Measurements from ENCODE around the gene THSD8.
"Not testable (repeated sequence)": the region's sequence is repeated elsewhere in the genome, so short reads cannot be mapped to it uniquely, and the experiment has no call there.

THSD8 gene

DNA sequence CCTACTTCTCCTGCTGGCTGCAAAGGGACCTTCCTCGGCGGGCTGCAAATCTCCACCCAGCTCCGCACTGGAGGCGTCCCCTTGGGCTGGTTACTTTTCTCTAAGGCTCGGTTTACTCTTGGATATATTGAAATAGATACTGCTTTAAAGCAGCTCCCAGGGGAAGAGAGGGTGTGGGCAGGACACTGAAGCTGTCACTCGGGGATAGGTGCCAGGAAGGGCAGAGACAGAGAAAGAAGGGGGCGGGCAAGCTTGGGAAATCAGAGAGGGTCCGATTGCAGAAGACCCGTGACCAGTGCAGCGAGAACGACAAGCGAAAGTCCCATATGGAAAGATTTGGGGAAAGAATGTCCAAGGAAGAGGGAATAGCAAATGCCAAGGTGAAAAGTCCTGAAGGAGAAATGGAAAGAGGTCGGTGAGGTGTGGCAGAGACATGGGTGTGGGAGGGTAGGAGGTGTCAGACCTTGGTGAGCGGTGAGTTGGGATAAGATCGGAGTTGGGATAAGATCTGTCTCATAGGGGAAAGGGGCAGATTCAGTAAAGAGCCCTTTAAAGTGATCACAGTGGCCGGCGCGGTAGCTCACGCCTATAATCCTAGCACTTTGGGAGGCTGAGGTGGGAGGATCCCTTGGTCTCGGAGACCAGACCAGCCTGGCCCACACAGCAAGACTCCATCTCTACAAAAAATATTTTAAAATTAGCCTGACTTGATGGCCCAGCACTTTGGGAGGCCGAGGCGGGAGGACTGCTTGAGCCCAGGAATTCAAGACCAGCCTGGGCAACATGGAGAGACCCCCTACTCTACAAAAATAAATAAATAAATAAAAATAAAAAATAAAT lies 618 bp downstream of the THSD8 start:
- peak; percentile 10 for DNase-seq (ENCODE audit: low read depth)
- TF ChIP-seq, protein P1, sequence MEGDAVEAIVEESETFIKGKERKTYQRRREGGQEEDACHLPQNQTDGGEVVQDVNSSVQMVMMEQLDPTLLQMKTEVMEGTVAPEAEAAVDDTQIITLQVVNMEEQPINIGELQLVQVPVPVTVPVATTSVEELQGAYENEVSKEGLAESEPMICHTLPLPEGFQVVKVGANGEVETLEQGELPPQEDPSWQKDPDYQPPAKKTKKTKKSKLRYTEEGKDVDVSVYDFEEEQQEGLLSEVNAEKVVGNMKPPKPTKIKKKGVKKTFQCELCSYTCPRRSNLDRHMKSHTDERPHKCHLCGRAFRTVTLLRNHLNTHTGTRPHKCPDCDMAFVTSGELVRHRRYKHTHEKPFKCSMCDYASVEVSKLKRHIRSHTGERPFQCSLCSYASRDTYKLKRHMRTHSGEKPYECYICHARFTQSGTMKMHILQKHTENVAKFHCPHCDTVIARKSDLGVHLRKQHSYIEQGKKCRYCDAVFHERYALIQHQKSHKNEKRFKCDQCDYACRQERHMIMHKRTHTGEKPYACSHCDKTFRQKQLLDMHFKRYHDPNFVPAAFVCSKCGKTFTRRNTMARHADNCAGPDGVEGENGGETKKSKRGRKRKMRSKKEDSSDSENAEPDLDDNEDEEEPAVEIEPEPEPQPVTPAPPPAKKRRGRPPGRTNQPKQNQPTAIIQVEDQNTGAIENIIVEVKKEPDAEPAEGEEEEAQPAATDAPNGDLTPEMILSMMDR (conservative IDR thresholded peaks at IDR 0.05; ENCODE audit: control insufficient read depth, insufficient read depth, low read depth, low read length): no peak
- H3K4me3 ChIP-seq (ENCODE audit: control insufficient read depth, low read depth, low read length): peak overlapping the region; percentile 83

DNA sequence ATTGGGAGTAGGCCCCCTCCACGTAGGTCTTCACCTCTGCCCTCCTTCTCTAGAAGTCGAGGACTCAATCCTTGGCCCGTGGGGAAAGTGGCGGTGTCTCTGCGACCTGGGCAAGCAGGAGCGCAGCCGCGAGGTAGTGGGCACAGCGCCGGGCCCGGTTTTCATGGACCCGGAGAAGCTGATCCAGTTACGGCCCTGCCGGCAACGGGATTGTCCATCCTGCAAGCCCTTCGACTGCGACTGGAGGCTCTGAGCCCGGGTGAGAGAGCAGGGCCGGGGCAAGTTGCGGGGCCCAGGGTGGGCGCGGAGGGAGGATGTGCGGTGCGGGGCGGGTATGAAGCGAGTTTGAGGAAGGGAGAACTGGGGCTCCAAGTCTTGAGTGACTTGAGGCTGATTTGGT lies 2.2 kb downstream of the THSD8 start:
- H3K4me3 ChIP-seq (ENCODE audit: control insufficient read depth, low read depth, low read length): no peak overlapping the region
- no peak for DNase-seq (ENCODE audit: low read depth)
- TF ChIP-seq, protein P1 (conservative IDR thresholded peaks at IDR 0.05; ENCODE audit: control insufficient read depth, insufficient read depth, low read depth, low read length): no peak

DNA sequence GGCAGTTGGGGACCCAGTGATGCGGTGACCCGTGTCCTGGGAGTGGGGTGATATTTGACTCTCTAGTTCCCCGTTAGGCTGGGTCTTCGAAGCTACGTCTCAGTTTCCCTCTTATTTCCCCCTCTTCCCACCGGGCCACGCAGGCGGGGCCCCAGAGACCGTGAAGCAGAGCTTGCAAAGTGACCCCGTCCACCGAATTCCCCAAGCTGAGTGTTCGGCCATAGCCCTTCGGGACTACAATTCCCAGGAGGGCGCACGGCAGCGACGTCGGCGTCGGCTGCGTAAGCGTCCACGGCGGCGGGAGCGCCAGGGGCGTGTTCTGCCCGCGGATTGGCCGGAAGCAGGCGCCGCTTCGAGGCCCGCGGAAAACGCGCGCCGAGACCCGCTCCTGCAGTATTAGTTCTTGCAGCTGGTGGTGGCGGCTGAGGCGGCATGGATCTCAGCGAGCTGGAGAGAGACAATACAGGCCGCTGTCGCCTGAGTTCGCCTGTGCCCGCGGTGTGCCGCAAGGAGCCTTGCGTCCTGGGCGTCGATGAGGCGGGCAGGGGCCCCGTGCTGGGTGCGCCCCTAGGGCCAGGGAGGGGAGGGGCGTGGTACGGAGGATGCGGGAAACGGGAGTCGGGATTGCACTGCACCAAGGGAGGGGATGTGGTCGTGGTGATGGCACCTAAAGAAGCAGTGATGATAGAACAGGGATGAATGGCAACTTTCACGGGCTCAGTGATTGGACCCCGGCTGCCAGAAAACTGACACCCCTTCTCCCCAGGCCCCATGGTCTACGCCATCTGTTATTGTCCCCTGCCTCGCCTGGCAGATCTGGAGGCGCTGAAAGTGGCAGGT lies 4.6 kb downstream of the THSD8 start, which contains the start of gene RNASEH2A:
RNASEH2A (plus strand) TSS at position 343 of the 840 bp plus-strand sequence; CDS start at position 433, 90 bp downstream.
- peak; percentile 87 for DNase-seq (ENCODE audit: low read depth)
- TF ChIP-seq, protein P1 (conservative IDR thresholded peaks at IDR 0.05; ENCODE audit: control insufficient read depth, insufficient read depth, low read depth, low read length): no peak
- H3K4me3 ChIP-seq (ENCODE audit: control insufficient read depth, low read depth, low read length): peak within 1 kb of the TSS; percentile 71

DNA sequence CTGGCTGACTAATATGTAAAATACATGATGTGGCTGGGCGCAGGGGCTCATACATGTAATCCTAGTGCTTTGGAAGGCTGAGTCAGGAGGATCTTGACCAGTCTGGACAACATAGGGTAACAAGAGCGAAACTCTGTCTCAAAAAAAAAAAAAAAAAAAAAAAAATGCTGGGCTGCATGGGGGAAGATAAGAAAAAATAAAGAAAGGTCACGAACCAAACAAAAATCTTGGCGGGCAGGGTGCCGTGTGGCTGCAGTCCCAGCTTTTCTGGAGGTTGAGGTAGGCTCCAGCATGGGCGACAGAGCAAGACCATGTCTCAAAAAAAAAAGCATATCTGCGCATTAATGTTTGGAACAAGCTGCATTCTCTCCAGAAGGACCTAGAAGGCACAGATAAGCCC lies 13.2 kb downstream of the THSD8 start:
- TF ChIP-seq, protein P1 (conservative IDR thresholded peaks at IDR 0.05; ENCODE audit: control insufficient read depth, insufficient read depth, low read depth, low read length): no peak
- no peak overlapping the region for H3K4me3 ChIP-seq (ENCODE audit: control insufficient read depth, low read depth, low read length)
- no peak for DNase-seq (ENCODE audit: low read depth)

DNA sequence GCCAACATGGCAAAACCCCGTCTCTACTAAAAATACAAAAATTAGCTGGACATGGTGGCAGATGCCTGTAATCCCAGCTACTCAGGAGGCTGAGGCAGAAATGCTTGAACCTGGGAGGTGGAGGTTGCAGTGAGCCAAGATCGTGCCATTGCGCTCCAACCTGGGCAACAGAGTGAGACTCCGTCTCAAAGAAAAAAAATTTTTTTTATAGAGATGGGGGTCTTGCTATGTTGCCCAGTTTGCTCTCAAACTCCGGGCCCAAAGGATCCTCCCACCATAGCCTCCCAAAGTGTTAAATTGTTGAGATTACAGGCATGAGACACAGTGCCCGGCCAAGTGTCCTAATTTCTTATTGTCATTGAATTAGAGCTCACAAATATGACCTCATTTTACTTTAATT lies 15.3 kb downstream of the THSD8 start:
- not testable (repeated sequence) for H3K4me3 ChIP-seq (ENCODE audit: control insufficient read depth, low read depth, low read length); DNase-seq (ENCODE audit: low read depth)

DNA sequence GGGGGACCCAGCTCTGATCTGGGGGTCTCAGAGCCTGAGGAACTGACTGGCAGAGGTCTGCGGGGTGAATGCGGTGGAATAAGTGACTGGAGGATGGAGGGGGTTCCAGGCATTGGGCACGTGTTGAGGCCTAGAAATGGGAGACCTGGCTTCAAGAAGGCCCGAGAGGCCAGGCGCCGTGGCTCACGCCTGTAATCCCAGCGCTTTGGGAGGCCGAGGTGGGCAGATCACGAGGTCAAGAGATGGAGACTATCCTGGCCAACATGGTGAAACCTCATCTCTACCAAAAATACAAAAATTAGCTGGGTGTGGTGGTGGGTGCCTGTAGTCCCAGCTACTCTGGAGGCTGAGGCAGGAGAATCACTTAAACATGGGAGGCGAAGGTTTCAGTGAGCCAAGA lies 15.9 kb downstream of the THSD8 start:
- DNase-seq (ENCODE audit: low read depth): not testable (repeated sequence)

DNA sequence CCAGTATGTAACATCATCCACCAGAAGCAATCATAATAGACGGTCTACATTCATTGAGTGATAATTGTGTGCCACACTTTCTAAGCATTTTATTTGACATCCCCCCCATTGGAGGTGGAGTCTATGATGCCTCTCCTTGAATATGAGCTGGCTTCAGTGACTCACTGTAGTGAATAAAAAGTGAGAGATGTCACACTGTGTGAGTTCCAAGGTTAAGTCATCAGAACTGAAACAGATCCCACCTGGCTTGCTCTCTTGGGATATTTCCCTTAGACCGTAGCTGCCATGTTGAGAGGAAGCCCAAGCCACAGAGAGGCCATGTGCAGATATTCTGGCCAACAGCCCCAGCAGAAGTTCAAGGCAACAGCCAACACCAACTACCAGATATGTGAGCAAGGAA lies 19.9 kb downstream of the THSD8 start:
- DNase-seq (ENCODE audit: low read depth): peak; percentile 43

More for the DNA sequence above, 15.9 kb downstream of the THSD8 start:
- H3K4me3 ChIP-seq (ENCODE audit: control insufficient read depth, low read depth, low read length): not testable (repeated sequence)

More for the DNA sequence above, 19.9 kb downstream of the THSD8 start:
- TF ChIP-seq, protein P1 (conservative IDR thresholded peaks at IDR 0.05; ENCODE audit: control insufficient read depth, insufficient read depth, low read depth, low read length): no peak
- H3K4me3 ChIP-seq (ENCODE audit: control insufficient read depth, low read depth, low read length): no peak overlapping the region
